BJ (cell line): ENCODE data around the gene MEAK7. TPM values are rescaled to one million over a fixed set of nuclear protein-coding genes. Genes with fewer than 3 reads are reported as not detected.

Source experiments
- CTCF ChIA-PET: fragments of 350-600 bp; formaldehyde crosslinking; extraction: SDS; loops from one replicate; lab custom pipeline; 2021; ENCODE audit warnings: antibody characterized with exemption, inconsistent platforms; lab: Yijun Ruan, JAX
- POLR2A ChIA-PET: fragments of 300-600 bp; sonication (Branson Sonifier 250); formaldehyde crosslinking; extraction: SDS; loops from one replicate; lab custom pipeline; 2021; ENCODE audit warnings: antibody characterized with exemption; lab: Charles Lee
- DNase-seq: peaks from one replicate; pipeline ENCODE4 v3.0.0-alpha.2; 2011; ENCODE audit warnings: low read depth
- H3K27me3 ChIP-seq: 2 replicates; pipeline ENCODE4 v1.6.0; 2011; ENCODE audit warnings: low read length; ENCODE audit not compliant: control insufficient read depth, insufficient read depth
- H3K36me3 ChIP-seq: 2 replicates; pipeline ENCODE4 v1.5.1; 2011; ENCODE audit warnings: low read length; ENCODE audit not compliant: control insufficient read depth, insufficient read depth
- H3K4me3 ChIP-seq: 2 replicates; pipeline ENCODE4 v1.5.1; 2011; ENCODE audit warnings: low read depth, mild to moderate bottlenecking, control low read depth, low read length
- CTCF ChIP-seq: IDR thresholded peaks from 2 replicates; pipeline ENCODE4 v1.5.1; 2011; ENCODE audit warnings: low read depth, mild to moderate bottlenecking, control low read depth, inconsistent platforms, low read length, moderate library complexity; ENCODE audit not compliant: insufficient read depth
- polyA plus RNA-seq: library from polyadenylated mRNA; depleted of rRNA; stranded (reverse); fragments of >200 nt; gene quantifications from 2 replicates; pipeline ENCODE4 v1.2.3, GENCODE V29; 2011

The MEAK7 gene
- polyA plus RNA-seq, 1 experiment = 41.2 TPM

DNA sequence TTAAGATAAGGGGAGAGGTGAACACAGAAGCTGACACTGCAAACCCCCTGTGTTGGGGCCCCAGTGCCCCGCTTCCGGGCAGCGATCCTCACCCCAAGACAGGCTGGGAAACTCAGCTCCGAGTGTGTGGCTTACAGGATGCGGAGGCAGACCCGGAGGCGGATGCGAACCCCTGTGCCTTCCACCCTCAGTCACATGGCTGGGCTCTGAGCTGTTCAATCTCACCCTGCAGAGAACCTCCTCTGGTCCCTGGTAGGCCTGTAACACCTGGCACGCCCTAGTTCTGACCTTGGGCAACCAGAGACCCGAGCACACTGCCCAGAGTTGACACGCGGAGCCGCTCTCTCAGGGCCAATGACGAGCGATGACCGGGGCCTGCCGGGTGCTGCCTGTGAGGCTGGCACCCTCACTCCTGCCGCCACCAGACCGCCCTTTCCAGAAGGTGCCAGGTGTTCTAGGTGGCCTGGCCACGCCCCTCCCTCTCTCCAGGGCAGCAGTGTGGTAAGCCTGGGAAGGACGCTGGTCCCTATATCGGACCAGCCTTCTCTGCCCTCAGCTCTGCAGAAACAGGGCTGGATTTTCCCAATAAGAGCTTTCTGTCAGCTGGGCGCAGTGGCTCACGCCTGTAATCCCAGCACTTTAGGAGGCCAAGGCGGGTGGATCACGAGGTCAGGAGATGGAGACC is 23.3 kb downstream of the MEAK7 start:
- CTCF ChIA-PET = interaction anchor here (1.4 to 1.9 kb wide), 3 partner anchors 17 to 294 kb away, joined by 3 to 5 read pairs (median 3); partner anchors contain the start of gene TAF1C
- H3K4me3 ChIP-seq = no peak overlapping the region
- no peak for TF ChIP-seq CTCF
- peaks cover 29% of the 10 kb centered on the region for H3K36me3 ChIP-seq
- H3K27me3 ChIP-seq = no peaks in the 10 kb centered on the region
- POLR2A ChIA-PET = no interaction called here
- DNase-seq = no peak

DNA sequence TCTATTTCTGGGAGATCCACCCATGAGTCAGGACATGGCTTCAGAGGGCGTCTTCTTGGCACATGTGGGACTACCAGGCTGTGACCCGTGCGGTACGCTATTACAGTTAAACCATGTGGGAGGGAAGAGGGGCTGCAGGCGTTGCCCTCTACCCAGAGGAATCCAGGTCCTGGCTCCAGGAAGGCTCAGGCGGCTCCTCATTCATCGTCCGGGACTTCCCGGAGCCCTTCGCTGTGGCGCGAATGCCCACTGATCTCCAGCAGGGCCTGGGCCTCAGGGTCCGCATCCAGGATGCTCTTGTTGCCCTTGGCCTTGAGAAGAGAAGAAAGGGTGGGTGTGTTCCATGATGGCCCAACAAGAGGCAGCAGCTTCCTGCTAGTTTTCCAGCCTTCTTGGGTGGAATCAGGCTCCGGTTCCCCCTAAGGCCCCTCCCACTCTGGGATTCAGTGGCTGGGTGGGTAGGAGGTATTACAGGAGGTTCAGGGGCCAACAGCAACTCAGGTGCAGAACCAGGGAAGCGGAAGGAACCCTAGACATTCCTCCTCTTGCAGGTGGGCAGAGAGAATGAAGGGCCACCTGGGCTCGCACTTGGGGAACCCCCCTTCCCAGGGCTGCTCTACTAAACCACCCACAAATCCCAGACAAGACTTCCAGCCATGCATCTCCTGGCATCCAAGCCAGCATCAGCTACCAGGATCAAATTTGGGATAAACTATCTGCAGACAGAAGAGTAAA is 24.6 kb downstream of the MEAK7 start:
- TF ChIP-seq CTCF = no peak
- POLR2A ChIA-PET = no interaction called here
- Histone ChIP-seq H3K36me3 (peaks cover 29% of the 10 kb centered on the region), H3K4me3 (no peak overlapping the region), H3K27me3 (no peaks in the 10 kb centered on the region)
- CTCF ChIA-PET = interaction anchor here (0.6 to 1.5 kb wide), 3 partner anchors 14 to 203 kb away, joined by 5 to 7 read pairs (median 5); no protein-coding TSS in a partner anchor
- DNase-seq = no peak

- Histone ChIP-seq H3K4me3 (no peak overlapping the region), H3K27me3 (no peaks in the 10 kb centered on the region), H3K36me3 (peaks cover 25% of the 10 kb centered on the region)
- no peak for TF ChIP-seq CTCF
- ChIA-PET POLR2A (no interaction called here), CTCF (interaction anchor here (0.8 to 1.5 kb wide), 5 partner anchors 15 to 401 kb away, joined by 3 to 7 read pairs (median 3); partner anchors contain the start of gene TAF1C)
- peak; percentile 60 for DNase-seq
Measured at GRCh38 chr16:84478172-84478947, 26.1 kb downstream of the MEAK7 start.

- Histone ChIP-seq H3K4me3 (no peak overlapping the region), H3K27me3 (no peaks in the 10 kb centered on the region), H3K36me3 (peaks cover 21% of the 10 kb centered on the region)
- ChIA-PET CTCF (interaction anchor here (0.6 to 1.5 kb wide), 3 partner anchors 11 to 169 kb away, joined by 3 to 5 read pairs (median 3); no protein-coding TSS in a partner anchor), POLR2A (no interaction called here)
- DNase-seq = no peak
- TF ChIP-seq CTCF = no peak
Measured at GRCh38 chr16:84477661-84478060, 26.8 kb downstream of the MEAK7 start.
